ENCODE measurements around the gene DLG4. TPM values are rescaled to one million over a fixed set of nuclear protein-coding genes. Genes with fewer than 3 reads are reported as not detected.

DLG4 gene
- total RNA-seq, 3 donors from 2014 or later: 4.1 to 34.5 (median 6.6) TPM

- Histone ChIP-seq H3K4me3 (peak overlapping the region; percentile 94), H3K36me3 (ENCODE audit: low read depth) (peaks cover 2% of the 10 kb centered on the region), H3K9me3 (no peaks in the 10 kb centered on the region), H3K4me1 (ENCODE audit: low read depth) (peaks cover 45% of the 10 kb centered on the region)
- ATAC-seq: no peak
- intact Hi-C loops (cut with DNase I, micrococcal nuclease): no loop called here
- no peak for TF ChIP-seq CTCF (IDR thresholded peaks at IDR 0.05)
- no peak for DNase-seq
Observed at GRCh38 chr17:7219229-7219811, 316 bp downstream of the DLG4 start.

GRCh38 chr17:7218758-7219157, 878 bp downstream of the DLG4 start:
- DNase-seq: peak in 1 of 3 donors; percentile 42

GRCh38 chr17:7218166-7218565, 1.5 kb downstream of the DLG4 start:
- no peak for TF ChIP-seq CTCF (IDR thresholded peaks at IDR 0.05)
- intact Hi-C loops (cut with DNase I, micrococcal nuclease): no loop called here
- DNase-seq (no peak), ATAC-seq (no peak)
- Histone ChIP-seq H3K4me3 (no peak overlapping the region), H3K36me3 (ENCODE audit: low read depth) (no peaks in the 10 kb centered on the region), H3K9me3 (no peaks in the 10 kb centered on the region), H3K4me1 (ENCODE audit: low read depth) (peaks cover 52% of the 10 kb centered on the region)

More at GRCh38 chr17:7218758-7219157, 878 bp downstream of the DLG4 start:
- intact Hi-C loops (cut with DNase I, micrococcal nuclease): no loop called here
- Histone ChIP-seq H3K4me3 (no peak overlapping the region), H3K36me3 (ENCODE audit: low read depth) (no peaks in the 10 kb centered on the region), H3K9me3 (no peaks in the 10 kb centered on the region), H3K4me1 (ENCODE audit: low read depth) (peaks cover 51% of the 10 kb centered on the region)
- no peak for TF ChIP-seq CTCF (IDR thresholded peaks at IDR 0.05)
- ATAC-seq: no peak

GRCh38 chr17:7217113-7217987, 2.3 kb downstream of the DLG4 start:
- no peak for TF ChIP-seq CTCF (IDR thresholded peaks at IDR 0.05)
- Histone ChIP-seq H3K4me3 (no peak overlapping the region), H3K4me1 (ENCODE audit: low read depth) (peaks cover 52% of the 10 kb centered on the region), H3K36me3 (ENCODE audit: low read depth) (no peaks in the 10 kb centered on the region), H3K9me3 (no peaks in the 10 kb centered on the region)
- peak in 1 of 3 donors; percentile 51 for DNase-seq
- intact Hi-C loops (cut with DNase I, micrococcal nuclease): no loop called here
- ATAC-seq: no peak

- intact Hi-C loops (cut with DNase I, micrococcal nuclease): no loop called here
- H3K4me3 ChIP-seq: no peak overlapping the region
- TF ChIP-seq CTCF (IDR thresholded peaks at IDR 0.05): no peak
- no peaks in the 10 kb centered on the region for H3K36me3 ChIP-seq (ENCODE audit: low read depth)
- peaks cover 49% of the 10 kb centered on the region for H3K4me1 ChIP-seq (ENCODE audit: low read depth)
- DNase-seq: peak in 1 of 3 donors; percentile 35
- no peaks in the 10 kb centered on the region for H3K9me3 ChIP-seq
- ATAC-seq: no peak
Observed at GRCh38 chr17:7216242-7217112, 3.2 kb downstream of the DLG4 start.

Data from mucosa of descending colon (tissue), 3 donors.